PC-3 (cell line): ENCODE data around the gene RAB29. TPM values are rescaled to one million over a fixed set of nuclear protein-coding genes. Genes with fewer than 3 reads are reported as not detected.

Source experiments
- ATAC-seq: fragments of 200-7000 bp; cut with Tn5 transposase; 2 replicates; pipeline ENCODE4 v1.9.1; 2020; ENCODE audit warnings: mild to moderate bottlenecking, moderate library complexity
- BruUV-seq: library from RNA; stranded (reverse); fragments of 400-500 nt; replicated peaks from 2 replicates; lab custom pipeline; 2021; lab: Mats Ljungman, UMichigan
- CTCF ChIA-PET: fragments of 300-600 bp; sonication (Branson Sonifier 250); formaldehyde crosslinking; loops from one replicate; lab custom pipeline; 2022; ENCODE audit warnings: antibody characterized with exemption; lab: Charles Lee
- POLR2A ChIA-PET: fragments of 300-600 bp; sonication (Branson Sonifier 250); formaldehyde crosslinking; loops from one replicate; lab custom pipeline; 2022; ENCODE audit warnings: antibody characterized with exemption; ENCODE audit not compliant: unreplicated experiment; lab: Charles Lee
- DNase-seq: peaks from one replicate; pipeline ENCODE4 v3.0.0-alpha.2; 2015
- H2AFZ ChIP-seq: fragments of 300-600 bp; sonication (generic); 2 replicates; pipeline ENCODE4 v1.6.0; 2016; ENCODE audit warnings: antibody characterized with exemption, low read length
- H3F3A ChIP-seq: fragments of 300-600 bp; sonication (generic); one replicate; pipeline ENCODE4 v1.6.0; 2017; ENCODE audit warnings: antibody characterized with exemption, low read length, control low read depth, mild to moderate bottlenecking; ENCODE audit not compliant: unreplicated experiment
- H3K27ac ChIP-seq: fragments of 300-600 bp; sonication (generic); 2 replicates; pipeline ENCODE4 v1.5.1; 2016; ENCODE audit warnings: mild to moderate bottlenecking, low read length
- H3K27me3 ChIP-seq: fragments of 300-600 bp; sonication (generic); 2 replicates; pipeline ENCODE4 v1.6.1; 2016; ENCODE audit warnings: low read length, mixed read lengths
- H3K36me3 ChIP-seq: fragments of 300-600 bp; sonication (generic); 2 replicates; pipeline ENCODE4 v1.6.1; 2016; ENCODE audit warnings: low read depth, mixed run types, low read length, mixed read lengths
- H3K4me1 ChIP-seq: fragments of 300-600 bp; sonication (generic); 2 replicates; pipeline ENCODE4 v1.5.1; 2016; ENCODE audit warnings: low read length; ENCODE audit not compliant: insufficient read depth
- H3K4me2 ChIP-seq: fragments of 300-600 bp; sonication (generic); 2 replicates; pipeline ENCODE4 v1.6.0; 2016; ENCODE audit warnings: low read length
- H3K4me3 ChIP-seq: fragments of 300-600 bp; sonication (generic); 2 replicates; pipeline ENCODE4 v1.5.1; 2016; ENCODE audit warnings: mild to moderate bottlenecking, low read length, mixed read lengths
- H3K79me2 ChIP-seq: fragments of 300-600 bp; sonication (generic); 2 replicates; pipeline ENCODE4 v1.6.1; 2017; ENCODE audit warnings: low read length, mixed read lengths
- H3K9ac ChIP-seq: fragments of 300-600 bp; sonication (generic); 2 replicates; pipeline ENCODE4 v1.6.0; 2016; ENCODE audit warnings: mild to moderate bottlenecking, low read length
- H3K9me2 ChIP-seq: fragments of 300-600 bp; sonication (generic); replicated peaks from 2 replicates; pipeline ENCODE4 v1.6.1; 2016; ENCODE audit warnings: mixed run types, low read length, mixed read lengths
- H3K9me3 ChIP-seq: fragments of 300-600 bp; sonication (generic); 2 replicates; pipeline ENCODE4 v1.6.1; 2016; ENCODE audit warnings: low read length, mixed read lengths
- H4K20me1 ChIP-seq: fragments of 300-600 bp; sonication (generic); 2 replicates; pipeline ENCODE4 v1.6.1; 2016; ENCODE audit warnings: low read length, mixed read lengths
- EZH2 ChIP-seq: fragments of 300-600 bp; sonication (generic); IDR thresholded peaks from one replicate; pipeline ENCODE4 v1.6.1; 2017; ENCODE audit warnings: antibody characterized with exemption, mild to moderate bottlenecking, low read length; ENCODE audit not compliant: unreplicated experiment
- EZH2phosphoT487 ChIP-seq: fragments of 300-600 bp; sonication (generic); IDR thresholded peaks from 2 replicates; pipeline ENCODE4 v1.6.1; 2018; ENCODE audit warnings: mild to moderate bottlenecking, antibody characterized with exemption, low read length, borderline replicate concordance
- intact Hi-C: fragments of 100-400 bp; cut with micrococcal nuclease; formaldehyde crosslinking; loops from 2 replicates; pipeline ENCODE4 v1.9.0; 2023
- total RNA-seq: library from RNA; depleted of rRNA; stranded (reverse); fragments of >200 nt; gene quantifications from 2 replicates; pipeline ENCODE4 v1.2.3, GENCODE V29; 2014
- TF ChIP-seq, protein P1 (sequence below): fragments of 300-600 bp; sonication (generic); conservative IDR thresholded peaks from 2 replicates; pipeline ENCODE4 v1.5.1; 2017; ENCODE audit warnings: antibody characterized with exemption, low read depth, mild to moderate bottlenecking, low read length

Gene RAB29
- total RNA-seq, 1 experiment from 2014 or later = 7.4 TPM

GRCh38 chr1:205810448-205811157 is 35.3 kb upstream of the RAB29 start:
- H3K9me2 ChIP-seq = no peaks in the 10 kb centered on the region
- no peak overlapping the region for H3K9ac ChIP-seq
- peaks cover 17% of the 10 kb centered on the region for H3K4me1 ChIP-seq
- H3K36me3 ChIP-seq = peaks cover 14% of the 10 kb centered on the region; the same call in 1 of the 2 replicates
- ATAC-seq (no peak), DNase-seq (peak; percentile 16)
- peaks cover 4% of the 10 kb centered on the region; the same call in 1 of the 2 replicates for H4K20me1 ChIP-seq
- H2AFZ ChIP-seq = no peak overlapping the region
- no peaks in the 10 kb centered on the region for H3K27me3 ChIP-seq
- H3K9me3 ChIP-seq = no peaks in the 10 kb centered on the region
- H3F3A ChIP-seq = no peaks in the 10 kb centered on the region
- TF ChIP-seq, protein P1, sequence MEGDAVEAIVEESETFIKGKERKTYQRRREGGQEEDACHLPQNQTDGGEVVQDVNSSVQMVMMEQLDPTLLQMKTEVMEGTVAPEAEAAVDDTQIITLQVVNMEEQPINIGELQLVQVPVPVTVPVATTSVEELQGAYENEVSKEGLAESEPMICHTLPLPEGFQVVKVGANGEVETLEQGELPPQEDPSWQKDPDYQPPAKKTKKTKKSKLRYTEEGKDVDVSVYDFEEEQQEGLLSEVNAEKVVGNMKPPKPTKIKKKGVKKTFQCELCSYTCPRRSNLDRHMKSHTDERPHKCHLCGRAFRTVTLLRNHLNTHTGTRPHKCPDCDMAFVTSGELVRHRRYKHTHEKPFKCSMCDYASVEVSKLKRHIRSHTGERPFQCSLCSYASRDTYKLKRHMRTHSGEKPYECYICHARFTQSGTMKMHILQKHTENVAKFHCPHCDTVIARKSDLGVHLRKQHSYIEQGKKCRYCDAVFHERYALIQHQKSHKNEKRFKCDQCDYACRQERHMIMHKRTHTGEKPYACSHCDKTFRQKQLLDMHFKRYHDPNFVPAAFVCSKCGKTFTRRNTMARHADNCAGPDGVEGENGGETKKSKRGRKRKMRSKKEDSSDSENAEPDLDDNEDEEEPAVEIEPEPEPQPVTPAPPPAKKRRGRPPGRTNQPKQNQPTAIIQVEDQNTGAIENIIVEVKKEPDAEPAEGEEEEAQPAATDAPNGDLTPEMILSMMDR = peak; percentile 44; the same call in 1 of the 2 replicates
- no peak for TF ChIP-seq EZH2phosphoT487
- H3K4me2 ChIP-seq = no peak overlapping the region
- intact Hi-C loops = loop anchor here (5.0 kb wide), 1 partner anchor 97 kb away; no protein-coding TSS in a partner anchor
- H3K4me3 ChIP-seq = no peak overlapping the region
- H3K79me2 ChIP-seq = peaks cover 35% of the 10 kb centered on the region
- H3K27ac ChIP-seq = no peak overlapping the region
- no TSS peak for BruUV-seq
- ChIA-PET POLR2A (no interaction called here), CTCF (interaction anchor here (1.0 kb wide), 1 partner anchor 97 kb away, joined by 5 read pairs; no protein-coding TSS in a partner anchor)

DNA sequence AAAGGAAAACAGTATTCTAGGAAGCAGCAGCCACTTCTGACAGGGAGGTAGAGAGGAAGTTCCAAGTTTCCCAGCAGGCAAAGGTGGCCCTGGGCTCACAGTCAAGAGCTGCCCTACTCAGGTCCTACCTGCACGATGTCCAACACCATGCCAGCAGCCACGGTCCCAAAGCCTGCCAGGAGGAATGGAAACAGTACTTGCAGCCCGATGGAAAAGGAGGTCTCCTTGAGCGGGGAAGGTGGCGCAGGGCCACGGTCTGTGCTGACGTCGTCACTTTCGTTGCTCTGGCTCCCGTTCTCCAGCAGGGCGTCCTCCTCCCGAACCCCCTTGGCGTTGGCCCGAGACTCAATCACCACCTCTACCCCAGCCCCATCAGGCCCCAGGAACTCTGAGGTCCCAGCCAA is 34.7 kb upstream of the RAB29 start:
- TF ChIP-seq EZH2 = no peak
- TF ChIP-seq EZH2phosphoT487 = no peak
- TF ChIP-seq, protein P1 = no peak
- Histone ChIP-seq H3K4me1 (peaks cover 17% of the 10 kb centered on the region), H3K79me2 (peaks cover 35% of the 10 kb centered on the region), H3K4me2 (no peak overlapping the region), H4K20me1 (peaks cover 4% of the 10 kb centered on the region; the same call in 1 of the 2 replicates), H3K4me3 (no peak overlapping the region), H3K27ac (no peak overlapping the region), H3K9ac (no peak overlapping the region), H2AFZ (no peak overlapping the region), H3K9me3 (no peaks in the 10 kb centered on the region), H3F3A (no peaks in the 10 kb centered on the region), H3K9me2 (no peaks in the 10 kb centered on the region), H3K27me3 (no peaks in the 10 kb centered on the region), H3K36me3 (peaks cover 14% of the 10 kb centered on the region; the same call in 1 of the 2 replicates)
- ATAC-seq = no peak
- intact Hi-C loops = loop anchor here (5.0 kb wide), 1 partner anchor 97 kb away; no protein-coding TSS in a partner anchor
- ChIA-PET CTCF (interaction anchor here (1.0 kb wide), 1 partner anchor 97 kb away, joined by 5 read pairs; no protein-coding TSS in a partner anchor), POLR2A (no interaction called here)
- DNase-seq = no peak
- BruUV-seq = no TSS peak

DNA sequence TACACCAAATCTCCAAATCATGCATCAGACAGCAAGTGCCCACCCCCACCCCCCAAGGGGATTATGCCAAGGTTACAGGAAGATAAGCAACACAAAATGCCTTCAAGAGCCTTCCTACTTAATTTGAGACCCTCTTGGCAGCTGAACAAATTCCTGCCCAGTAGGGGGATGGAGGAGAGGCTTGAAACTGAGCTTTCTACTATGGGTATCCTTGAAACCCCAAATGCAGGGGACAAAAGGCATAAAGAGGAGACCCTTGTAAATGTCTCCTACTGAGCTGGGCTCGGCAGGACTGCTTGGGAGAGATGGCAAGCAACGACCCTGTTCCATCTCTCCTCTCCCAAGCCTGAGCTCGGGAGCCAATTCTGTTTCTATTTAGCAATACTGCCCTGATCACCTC is 34.2 kb upstream of the RAB29 start:
- H3K9me2 ChIP-seq = no peaks in the 10 kb centered on the region
- peaks cover 31% of the 10 kb centered on the region for H3K79me2 ChIP-seq
- TF ChIP-seq EZH2 (no peak), EZH2phosphoT487 (no peak)
- TF ChIP-seq, protein P1 = no peak
- no peaks in the 10 kb centered on the region for H3K27me3 ChIP-seq
- CTCF ChIA-PET = no interaction called here
- peaks cover 17% of the 10 kb centered on the region for H3K4me1 ChIP-seq
- POLR2A ChIA-PET = no interaction called here
- H3K9ac ChIP-seq = no peak overlapping the region
- H4K20me1 ChIP-seq = peaks cover 4% of the 10 kb centered on the region; the same call in 1 of the 2 replicates
- ATAC-seq = no peak
- H2AFZ ChIP-seq = no peak overlapping the region
- no peak overlapping the region for H3K4me2 ChIP-seq
- intact Hi-C loops = no loop called here
- H3F3A ChIP-seq = no peaks in the 10 kb centered on the region
- no peak overlapping the region for H3K27ac ChIP-seq
- peaks cover 14% of the 10 kb centered on the region; the same call in 1 of the 2 replicates for H3K36me3 ChIP-seq
- H3K4me3 ChIP-seq = no peak overlapping the region
- DNase-seq = no peak
- no peaks in the 10 kb centered on the region for H3K9me3 ChIP-seq
- BruUV-seq = no TSS peak
